Measurements from ENCODE around the gene NET1.

DNA sequence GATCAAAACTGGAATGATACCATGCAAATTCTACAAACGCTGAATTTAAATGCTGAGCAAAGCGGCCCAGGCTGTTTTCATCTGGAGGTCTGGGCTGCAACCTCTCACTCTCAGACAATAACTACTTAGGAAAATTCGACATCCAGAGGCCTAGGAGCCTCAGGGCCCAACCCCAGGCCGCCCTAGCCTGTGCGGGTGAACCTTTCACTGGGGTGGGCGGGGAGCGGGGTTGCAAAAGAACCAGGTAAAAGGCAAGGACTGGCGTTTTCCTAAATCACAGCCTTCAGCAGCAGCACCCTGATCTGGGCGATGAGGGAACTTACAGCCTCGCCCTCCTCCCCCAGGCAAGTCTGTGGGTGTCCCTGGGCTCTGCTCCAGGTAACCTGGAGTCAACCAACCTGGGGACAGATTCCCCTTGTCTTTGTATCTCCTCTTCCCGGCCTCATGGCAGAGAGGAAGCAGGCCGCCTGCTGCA lies 53.7 kb downstream of the NET1 start:
- TF ChIP-seq, protein P1, sequence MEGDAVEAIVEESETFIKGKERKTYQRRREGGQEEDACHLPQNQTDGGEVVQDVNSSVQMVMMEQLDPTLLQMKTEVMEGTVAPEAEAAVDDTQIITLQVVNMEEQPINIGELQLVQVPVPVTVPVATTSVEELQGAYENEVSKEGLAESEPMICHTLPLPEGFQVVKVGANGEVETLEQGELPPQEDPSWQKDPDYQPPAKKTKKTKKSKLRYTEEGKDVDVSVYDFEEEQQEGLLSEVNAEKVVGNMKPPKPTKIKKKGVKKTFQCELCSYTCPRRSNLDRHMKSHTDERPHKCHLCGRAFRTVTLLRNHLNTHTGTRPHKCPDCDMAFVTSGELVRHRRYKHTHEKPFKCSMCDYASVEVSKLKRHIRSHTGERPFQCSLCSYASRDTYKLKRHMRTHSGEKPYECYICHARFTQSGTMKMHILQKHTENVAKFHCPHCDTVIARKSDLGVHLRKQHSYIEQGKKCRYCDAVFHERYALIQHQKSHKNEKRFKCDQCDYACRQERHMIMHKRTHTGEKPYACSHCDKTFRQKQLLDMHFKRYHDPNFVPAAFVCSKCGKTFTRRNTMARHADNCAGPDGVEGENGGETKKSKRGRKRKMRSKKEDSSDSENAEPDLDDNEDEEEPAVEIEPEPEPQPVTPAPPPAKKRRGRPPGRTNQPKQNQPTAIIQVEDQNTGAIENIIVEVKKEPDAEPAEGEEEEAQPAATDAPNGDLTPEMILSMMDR (IDR thresholded peaks at IDR 0.05; ENCODE audit: borderline replicate concordance, extremely low read depth, low read length, poor library complexity, severe bottlenecking), result no peak
- TF ChIP-seq EZH2 (IDR thresholded peaks at IDR 0.05; ENCODE audit: borderline replicate concordance, low read depth, low read length, severe bottlenecking), result no peak
